ELR (cell line): ENCODE measurements around the gene PRKG1.

ENCODE experiments used
- DNase-seq: peaks from one replicate; pipeline ENCODE4 v3.0.0-alpha.2; 2015; ENCODE audit warnings: low read depth

Gene PRKG1

DNA sequence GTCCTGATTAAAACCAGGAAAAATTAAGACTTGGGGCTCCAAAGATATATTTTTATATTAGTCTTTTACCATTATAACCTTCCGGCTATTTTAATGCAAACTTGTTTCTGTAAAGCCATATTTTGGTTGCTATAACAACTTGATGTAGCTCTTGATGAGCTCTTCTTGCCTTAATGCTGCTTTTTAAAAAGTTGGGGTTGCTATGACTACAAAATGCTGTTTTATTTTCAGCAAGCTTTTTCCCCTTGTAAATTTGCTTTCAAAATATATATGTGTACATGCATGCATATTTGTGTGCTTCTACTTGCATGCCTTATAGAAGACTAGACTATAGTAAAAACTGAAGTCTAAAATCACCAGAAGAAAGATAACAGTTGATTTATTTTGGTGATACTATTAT is 525.4 kb downstream of the PRKG1 start:
- DNase-seq = no peak

DNA sequence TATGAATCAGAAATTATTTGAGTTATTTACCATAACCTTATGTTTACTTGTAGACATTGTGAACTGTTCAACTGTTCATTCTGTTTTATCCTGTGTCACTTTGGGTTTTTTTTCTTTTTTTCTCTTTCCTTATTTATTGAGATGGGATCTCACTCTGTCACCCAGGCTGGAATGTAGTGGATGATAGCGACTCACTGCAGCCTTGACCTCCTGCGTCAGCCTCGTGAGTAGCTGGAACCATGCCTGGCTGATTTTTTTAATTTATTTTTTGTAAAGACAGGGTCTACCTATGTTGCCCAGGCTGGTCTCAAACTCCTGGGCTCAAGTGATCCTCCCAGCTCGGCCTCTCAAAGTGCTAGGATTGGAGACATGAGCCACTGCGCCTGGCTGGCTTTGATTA is 528.0 kb downstream of the PRKG1 start:
- peak; percentile 2 for DNase-seq

DNA sequence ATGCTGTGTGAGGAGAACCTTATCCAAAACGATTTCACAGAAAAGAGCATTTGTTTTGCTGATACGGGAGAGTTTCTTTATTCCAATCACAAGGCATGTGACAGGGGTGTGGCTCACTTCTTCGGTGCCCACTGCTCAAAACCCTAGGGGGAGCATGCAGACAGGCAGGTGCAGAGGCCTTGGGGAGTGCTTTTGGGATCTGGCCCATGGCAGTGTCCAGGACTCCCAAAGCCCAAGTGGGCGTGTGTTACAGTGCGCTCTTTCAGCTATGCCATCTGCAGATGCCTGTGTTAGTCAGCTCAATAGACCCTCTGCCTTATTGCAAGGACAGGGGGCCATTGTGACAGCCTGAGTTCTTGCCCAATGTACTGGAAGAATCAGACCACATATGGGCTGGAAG is 530.3 kb downstream of the PRKG1 start:
- no peak for DNase-seq

DNA sequence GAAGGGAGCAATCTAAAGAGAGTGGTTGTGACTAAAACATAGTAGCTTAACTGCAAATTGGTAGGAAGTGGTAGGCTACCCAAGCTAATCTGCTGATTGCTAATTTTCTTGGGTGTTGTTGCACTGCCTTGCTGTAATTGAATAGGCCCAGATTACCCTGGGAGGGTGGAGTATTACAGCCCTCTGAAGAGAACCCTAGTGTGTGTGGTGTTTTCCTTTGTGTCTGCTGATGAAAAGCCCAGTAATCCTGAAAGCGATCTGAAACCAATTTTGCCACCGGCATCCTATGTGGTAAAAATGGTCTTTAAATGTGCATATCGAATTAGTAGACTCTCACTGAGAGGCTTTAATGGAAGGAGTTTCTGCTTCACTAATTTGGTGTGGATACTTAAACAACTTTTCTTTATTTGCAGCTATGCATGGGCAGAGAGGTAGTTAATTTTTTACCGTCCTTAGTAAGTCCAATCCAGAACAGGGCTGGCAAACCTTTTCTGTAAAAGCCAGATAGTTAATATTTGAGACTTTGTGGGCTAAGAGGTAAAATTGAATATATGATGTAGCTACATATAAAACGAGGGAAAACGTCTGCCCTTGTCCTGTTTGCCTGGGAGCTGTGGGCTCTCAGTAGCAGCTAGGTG is 532.7 kb downstream of the PRKG1 start:
- no peak for DNase-seq

DNA sequence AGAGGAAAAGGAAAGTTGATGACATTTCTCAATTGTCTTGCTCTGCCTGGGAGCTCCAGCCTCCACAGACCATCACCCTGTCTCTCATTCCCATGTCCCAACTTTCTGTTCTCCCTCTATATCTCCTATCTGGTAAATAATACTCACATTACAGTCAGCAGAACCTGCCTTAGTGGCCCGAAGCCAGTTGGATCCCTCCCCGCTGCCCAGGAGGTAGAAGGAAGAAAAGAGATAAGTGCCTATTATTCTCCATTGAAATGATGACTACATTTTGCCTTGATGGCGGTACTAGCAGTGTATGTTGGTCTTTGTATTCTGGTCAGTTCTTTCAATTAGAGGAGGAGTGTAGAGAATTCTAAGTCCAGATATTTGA is 533.2 kb downstream of the PRKG1 start:
- DNase-seq = no peak

DNA sequence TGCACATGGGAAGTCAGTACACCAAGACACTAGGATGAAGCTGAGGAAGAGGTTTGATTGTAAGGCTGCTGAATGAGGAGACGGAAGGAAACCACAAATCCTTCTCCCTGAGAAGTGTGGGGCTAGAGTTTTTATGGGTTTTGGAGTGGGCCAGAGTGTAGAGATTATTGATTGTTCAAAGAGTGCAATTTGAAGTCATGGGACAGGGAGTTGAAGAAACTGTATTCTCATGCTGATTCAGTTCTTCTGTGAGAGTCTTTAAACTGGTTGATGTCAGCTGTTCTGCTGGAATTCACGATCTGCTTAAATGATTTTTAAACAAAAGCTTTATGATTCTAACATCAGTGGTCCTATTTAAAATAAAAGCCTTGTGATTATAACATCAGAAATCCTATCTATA is 533.9 kb downstream of the PRKG1 start:
- no peak for DNase-seq

DNA sequence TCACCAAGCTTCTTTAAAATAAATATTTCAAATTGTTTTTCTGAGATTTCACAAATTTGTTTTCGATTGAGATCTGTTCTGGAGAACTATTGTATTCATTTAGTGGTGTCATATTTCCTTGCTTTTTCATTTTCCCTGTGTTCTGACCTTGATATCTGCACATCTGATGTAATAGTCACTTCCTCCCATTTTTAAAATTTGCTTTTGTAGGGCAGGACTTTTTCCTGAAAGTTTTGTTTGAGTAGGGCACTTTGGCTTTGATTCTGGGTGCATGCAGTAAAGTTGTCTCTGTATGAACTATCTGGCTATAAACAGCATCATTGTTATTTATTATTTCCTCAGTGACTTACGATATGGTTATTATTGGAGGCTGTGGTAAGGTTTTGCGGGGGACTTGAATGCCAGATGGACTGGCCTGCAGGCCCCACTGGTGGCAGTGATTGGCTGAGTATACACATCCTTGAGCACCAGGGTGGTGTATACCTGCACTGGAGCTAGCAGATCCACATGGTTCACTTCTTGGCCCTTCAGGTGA is 541.5 kb downstream of the PRKG1 start:
- no peak for DNase-seq

DNA sequence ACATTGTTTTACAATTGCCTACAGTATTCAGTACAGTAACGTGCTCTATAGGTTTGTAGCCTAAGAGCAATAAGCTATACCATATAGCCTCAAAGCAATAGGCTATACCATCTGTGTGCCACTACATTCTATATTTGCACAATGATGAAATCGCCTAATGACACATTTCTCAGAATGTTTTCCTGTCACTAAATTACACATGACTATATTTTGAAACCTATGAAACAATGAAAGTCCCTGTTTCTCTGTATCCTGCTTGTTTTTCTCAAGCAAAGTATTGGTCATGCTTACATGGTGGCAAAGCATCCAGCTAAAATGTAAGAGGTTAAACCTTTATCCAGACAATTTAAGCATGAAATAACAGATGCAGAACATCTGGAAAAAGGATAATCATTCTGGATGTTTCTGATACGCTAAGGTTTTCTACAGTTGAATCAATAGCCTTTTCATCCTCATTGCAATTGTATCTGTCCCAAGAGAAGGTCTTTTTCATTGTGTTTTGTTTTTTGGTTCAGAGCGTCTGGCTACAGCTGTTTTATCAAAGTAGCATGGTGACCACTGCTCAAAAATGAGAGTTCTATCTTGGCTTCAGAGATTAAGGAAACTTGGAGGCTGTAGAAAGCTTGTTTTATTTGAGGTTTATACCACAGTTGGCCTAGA is 543.4 kb downstream of the PRKG1 start:
- no peak for DNase-seq

DNA sequence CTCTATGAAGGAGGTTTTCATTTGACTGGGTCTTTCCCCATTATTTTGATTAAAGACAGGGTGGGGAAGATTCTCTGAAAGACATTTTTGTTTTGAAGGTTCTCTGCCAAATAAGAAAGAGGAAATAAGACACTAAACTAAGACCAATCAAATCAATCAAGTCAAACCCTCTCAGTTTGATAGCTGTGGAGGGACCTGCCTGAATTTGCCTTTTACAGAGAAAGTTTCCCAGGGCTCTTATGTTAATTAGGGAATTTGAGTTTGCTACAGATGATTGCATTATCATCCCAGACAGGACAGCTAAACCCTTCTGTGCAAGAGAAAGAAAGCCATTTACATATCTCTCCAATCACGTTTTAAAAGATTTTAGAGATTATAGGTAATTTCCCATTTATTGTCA is 545.1 kb downstream of the PRKG1 start:
- DNase-seq = no peak

DNA sequence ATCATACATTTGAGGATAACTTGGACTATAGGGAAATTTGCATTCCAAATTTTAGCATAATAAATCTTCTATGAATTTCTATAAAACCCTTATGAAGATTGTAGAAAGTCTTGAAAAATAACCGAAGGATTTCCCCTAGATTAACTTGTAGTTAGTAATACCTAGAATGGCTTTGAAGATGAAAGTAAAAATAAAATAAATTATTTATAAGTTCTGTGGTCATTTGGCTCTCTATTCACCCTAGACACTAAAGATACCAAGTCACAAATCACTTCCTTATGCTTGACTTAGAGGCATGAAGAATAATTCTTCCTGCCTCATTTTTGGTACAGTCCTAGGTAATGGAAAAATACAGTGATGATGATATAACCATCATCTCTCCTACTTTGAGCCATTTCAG is 545.8 kb downstream of the PRKG1 start:
- no peak for DNase-seq

DNA sequence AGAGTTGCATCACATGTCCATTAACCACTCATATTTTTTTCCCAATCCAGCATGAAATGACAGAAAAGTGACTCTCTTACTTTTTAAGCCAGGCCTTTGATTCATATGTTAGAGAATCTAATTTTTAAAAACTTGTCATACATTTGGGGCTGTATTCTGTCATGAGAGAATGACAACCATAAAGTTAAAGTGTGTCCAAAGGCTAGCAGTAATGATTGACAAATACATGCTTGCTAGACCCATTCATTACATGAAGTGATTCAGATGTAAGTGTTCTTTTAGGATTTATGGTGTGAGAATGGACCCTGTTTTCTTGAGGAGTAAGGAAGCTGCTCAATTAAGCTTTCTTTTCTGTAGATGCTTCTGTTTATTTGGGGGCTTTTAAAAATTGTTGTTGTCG is 549.7 kb downstream of the PRKG1 start:
- no peak for DNase-seq

DNA sequence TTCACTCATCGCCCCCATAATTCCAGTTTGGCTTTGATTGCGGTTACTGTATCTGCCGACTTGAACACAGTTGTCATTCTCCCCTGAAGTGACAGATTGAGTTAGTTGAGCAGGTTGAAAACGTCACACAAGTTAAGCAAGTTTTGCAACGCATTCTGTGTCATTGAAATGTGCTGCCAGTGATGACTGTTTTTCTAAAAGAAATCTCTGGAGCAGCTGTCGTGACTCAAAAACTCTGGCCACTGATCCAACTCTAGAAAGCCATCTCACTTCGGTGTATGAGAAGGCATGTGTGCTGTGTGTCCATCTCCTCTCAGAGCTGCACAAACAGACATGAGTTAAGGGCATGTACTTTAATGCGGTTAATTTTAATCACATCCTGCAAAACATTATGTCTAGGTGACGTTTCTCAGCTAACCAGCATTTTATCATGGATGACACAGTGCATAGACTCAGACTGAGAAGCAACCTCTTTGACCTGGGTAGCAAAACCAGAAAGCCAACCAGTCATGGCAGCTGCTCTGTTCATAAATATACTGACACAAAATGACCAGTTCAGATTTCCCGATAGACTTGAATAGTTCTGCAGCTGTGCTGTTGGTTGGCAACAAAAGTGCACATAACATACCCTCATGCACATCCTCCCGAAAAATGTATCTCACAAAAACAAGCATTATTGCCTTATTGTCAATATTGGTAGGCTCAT is 555.8 kb downstream of the PRKG1 start:
- no peak for DNase-seq

DNA sequence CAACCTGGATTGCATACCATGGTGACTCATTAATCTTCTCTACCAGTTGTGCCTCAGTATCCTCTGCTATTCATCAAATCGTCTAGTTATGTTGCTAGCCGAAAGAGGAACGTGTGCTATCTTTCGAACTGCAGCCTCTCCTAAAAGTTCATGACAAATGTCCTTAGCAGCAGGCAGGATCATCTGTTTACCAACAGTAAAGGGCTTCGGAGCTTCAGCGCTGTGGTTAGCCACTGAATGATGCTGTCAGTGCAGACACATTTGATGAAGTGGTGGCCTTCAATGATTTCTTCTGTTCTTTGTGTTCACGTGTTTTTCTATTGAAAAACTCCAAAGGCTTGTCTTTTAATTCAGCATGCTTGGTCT is 556.3 kb downstream of the PRKG1 start:
- DNase-seq = no peak

DNA sequence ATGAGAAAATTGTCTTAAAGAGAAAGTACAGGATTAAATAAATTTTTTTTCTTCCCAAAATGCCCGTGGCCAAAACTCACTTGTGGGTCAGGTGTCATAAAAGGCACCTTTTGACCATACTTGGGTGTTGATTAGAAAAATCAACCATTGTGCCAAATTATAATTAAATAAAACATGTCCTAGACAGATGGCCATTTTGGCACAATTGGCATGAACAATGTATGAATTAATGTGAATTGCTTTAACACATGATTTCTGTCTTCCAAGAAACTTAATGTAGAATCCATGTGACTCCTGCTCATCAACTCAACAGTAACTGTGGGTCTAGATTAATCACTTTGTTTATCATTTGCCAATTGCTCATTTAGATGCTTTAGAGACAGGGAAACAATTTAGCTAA is 561.1 kb downstream of the PRKG1 start:
- DNase-seq = no peak

DNA sequence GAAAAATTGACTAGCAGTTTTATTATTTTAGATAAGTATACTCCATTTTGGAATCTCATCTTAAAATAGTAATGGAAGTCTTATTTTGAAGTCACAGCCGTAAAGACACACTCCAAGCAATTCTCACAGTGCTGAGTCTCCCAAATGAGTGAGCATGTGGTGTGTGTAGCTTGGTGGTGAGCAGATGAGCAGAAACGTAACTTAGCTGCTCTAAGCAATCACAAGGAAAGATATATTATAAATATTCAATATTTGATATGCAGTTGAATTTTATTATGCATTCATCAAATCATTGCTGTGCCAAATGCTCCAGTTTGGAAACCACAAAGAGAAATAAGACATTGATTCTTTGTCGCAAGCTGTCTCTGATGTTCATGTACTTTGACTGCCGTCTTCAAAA is 563.9 kb downstream of the PRKG1 start:
- no peak for DNase-seq

DNA sequence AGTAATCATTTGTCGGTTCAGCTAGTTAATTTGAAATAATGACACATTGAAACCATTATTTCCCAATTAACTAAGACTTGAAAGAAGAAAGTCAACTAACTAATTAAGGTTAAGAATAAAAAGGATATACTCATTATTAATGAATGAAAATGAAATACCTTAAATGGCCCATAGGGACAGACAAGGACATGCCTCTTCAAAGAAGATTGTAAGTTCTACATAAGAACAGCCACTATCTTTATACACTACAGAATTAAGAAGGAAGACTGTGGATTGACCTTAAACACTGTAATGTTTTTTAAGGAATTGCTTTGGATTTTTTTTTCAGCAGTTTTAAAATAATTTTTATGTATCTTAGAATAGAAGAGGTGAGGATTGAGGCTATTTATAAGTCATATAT is 564.5 kb downstream of the PRKG1 start:
- DNase-seq = peak; percentile 0

DNA sequence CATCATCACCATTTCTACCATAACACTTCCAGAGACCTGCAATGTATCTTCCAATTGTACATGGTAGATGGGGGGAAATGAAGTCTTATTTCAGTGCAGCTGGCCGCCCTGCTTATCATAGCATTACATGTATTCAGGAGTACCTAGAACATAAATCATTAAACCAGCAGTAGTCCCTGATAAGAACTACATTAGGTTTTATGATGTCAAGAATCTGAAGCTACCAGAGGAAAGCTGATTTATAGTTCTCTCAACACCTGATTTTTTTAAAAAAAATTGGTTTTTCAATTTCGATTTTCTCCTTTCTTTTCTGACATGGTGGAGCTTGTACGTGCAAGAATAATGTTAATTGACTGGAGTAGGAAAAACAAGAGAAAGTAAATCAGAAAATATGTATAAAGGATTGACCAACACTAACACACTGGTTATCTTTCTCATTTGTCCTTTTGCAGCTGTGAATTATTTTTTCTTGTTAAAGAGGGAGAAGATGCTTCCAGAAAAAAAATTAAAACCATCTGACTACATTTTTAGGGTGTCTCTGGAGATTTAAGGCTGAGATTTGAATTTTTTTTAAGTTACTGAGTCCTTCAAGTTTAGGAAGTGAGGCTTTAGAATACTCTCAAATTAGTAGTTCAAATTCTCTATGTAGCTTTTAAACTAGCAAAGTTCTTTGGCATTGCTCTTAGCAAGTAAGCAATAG is 566.0 kb downstream of the PRKG1 start:
- no peak for DNase-seq

DNA sequence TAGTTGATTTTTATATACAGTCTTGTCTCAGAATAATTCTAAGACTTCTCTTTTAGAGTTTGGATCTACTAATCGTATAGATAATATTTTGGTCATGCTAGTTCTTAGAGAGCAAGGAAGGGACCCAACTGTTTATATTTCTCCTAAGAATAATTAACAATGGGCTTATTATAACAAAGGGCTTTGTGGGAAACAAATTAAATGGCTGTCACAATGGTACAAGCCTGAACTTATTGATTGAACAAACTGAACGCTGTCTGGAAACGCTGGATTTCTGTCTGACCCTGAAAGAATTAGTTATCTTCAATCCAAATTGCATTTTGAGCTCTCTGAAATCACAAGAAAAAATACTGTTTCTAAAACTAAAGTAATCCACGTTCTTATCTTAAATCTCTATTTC is 568.3 kb downstream of the PRKG1 start:
- DNase-seq = no peak

DNA sequence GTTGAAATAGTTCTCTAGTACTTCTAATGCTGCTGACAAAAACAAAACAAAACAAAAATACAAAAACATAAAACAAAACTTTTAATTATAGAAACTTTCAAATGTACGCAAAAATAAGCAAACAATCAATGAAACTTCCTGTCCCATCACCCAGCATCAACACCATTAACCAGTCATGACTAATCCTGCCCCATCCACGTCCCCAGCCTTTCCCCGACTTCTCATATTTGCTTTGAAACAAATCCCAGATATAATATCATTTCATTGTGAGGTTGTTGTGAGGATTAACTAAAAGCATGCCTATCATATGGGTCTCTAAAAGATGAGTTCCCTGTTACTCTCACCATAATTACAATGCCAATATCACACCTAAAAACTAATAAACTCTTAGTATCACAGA is 569.4 kb downstream of the PRKG1 start:
- DNase-seq = no peak

DNA sequence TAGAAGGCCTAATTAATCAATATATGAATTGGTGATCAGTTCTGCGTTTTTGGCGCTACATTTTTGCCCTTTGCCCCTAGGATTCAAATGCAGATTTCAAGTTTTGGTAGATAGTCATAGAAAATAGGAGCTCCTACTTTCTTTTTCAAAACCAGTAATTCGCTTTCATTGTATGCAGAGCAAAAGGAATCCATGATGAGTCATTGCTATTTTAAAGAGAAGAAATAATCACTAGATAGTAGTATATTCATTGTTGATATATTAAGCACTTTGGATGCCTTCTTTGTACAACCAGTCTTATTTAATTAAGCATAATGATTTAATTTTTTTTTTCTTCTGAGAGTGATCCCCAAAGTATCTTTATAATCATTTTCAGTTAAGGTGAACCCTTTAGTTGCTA is 574.8 kb downstream of the PRKG1 start:
- no peak for DNase-seq

DNA sequence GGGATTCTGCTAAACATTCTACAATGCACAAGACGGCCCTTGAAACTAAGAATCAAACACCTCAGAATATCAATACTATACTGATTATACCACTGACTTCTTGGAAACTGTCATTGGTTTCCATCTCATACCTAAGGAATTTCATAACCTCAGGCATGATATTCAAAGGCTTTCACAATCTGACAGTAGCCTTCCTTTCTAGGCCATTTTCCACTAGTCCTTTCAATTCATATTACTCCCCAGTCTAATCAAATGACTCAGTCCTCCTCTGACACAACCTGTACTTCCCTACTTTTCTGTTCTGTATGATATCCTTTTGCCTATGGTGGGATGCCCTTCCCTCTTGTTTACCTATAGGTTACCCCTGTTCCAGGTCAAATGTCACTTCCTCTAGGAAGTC is 576.8 kb downstream of the PRKG1 start:
- peak; percentile 8 for DNase-seq

DNA sequence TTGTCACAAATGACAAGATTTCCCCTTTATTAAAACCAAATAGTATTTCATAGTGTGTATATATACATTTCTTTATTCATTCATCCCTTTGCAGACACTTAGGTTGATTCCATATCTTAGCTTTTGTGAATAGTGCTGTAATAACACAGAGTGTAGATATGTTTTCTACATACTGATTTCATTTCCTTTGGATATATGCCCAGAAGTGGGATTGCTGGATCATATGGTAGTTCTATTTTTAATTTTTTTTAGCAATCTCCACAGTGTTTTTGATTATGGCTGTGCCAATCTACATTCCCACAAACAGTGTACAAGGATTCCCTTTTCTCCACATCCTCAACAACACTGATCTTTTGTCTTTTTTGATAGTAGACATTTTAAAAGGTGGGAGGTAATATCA is 578.7 kb downstream of the PRKG1 start:
- no peak for DNase-seq

DNA sequence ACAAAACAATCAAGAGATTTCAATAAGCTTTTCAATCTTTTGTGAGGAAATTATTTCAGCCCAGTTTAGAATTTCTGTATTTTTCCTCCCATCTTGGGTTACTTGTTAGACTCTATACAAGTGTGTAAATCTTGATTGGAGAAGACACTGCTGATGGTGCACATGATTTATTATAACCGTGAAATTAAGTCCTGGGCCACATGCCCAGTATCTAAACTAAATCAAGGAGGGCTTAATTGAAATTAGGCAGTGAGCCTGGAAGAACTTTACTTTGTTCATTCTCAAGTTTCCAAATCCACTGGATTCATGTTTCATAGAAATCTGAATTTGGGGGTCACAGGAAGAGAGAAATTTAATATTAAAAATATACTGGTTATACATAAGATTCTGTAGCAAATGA is 580.6 kb downstream of the PRKG1 start:
- no peak for DNase-seq
